B cell (primary cell): ENCODE measurements around the gene TMC6.

Experiments
- CTCF ChIP-seq: fragments of 200-600 bp; IDR thresholded peaks from one replicate; pipeline ENCODE4 v1.8.0; 2022; ENCODE audit warnings: antibody characterized with exemption, mild to moderate bottlenecking
- EZH2 ChIP-seq: IDR thresholded peaks from 2 replicates; pipeline ENCODE4 v1.6.1; 2012; ENCODE audit warnings: borderline replicate concordance, low read depth, mild to moderate bottlenecking, moderate library complexity, low read length; ENCODE audit not compliant: insufficient read depth, poor library complexity, severe bottlenecking

GRCh38 chr17:78146881-78147280 lies 18.3 kb upstream of the TMC6 start:
- no peak for TF ChIP-seq CTCF
- TF ChIP-seq EZH2 = no peak
